Measurements from ENCODE around the gene MYRF. TPM values are rescaled to one million over a fixed set of nuclear protein-coding genes. Genes with fewer than 3 reads are reported as not detected.

MYRF gene
- total RNA-seq, 1 experiment from 2014 or later = 5.0 TPM

- DNase-seq (ENCODE audit: low read depth) = peak; percentile 94
Observed at GRCh38 chr11:61816736-61817455, 64.5 kb downstream of the MYRF start, which contains the start of gene FADS1. Gene FADS1, minus strand, starts transcription at chr11:61817003. Its CDS starts 74 bp downstream, at chr11:61816929.

- DNase-seq (ENCODE audit: low read depth) = no peak
Observed at GRCh38 chr11:61817471-61818202, 65.2 kb downstream of the MYRF start.

GRCh38 chr11:61820174-61820573, 67.7 kb downstream of the MYRF start:
- peak; percentile 65 for DNase-seq (ENCODE audit: low read depth)

DNA sequence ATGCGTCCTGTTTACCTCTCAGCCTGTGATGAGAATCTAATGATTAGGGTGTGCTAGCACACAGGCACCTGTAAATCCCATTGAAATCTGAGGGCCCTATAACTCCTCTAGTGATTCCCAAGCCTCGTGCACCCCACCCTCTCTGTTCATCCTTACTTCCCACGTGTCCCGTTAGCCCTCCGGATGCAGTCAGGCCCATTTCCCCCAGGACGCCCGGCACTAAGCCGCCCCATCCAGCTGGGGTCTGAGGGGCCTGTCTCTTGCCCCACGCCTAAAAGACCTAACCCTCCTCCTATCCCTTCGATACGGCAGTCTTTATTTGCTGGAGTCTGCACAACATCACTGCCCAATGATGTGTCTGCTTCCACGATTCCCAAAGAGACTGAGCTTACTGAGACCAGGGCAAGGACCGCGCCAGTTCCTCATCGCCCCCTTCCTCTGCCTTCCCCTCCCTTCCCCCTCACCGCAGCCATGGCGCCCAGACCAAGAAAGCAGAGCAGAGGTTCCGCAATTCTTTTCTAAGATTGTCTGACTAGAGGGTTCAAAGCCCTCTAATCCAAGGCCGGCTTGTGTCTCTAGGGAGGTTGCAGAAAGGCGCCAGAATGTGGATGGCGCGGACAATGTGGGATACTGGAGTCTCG, 74.6 kb downstream of the MYRF start:
- no peak for DNase-seq (ENCODE audit: low read depth)

DNA sequence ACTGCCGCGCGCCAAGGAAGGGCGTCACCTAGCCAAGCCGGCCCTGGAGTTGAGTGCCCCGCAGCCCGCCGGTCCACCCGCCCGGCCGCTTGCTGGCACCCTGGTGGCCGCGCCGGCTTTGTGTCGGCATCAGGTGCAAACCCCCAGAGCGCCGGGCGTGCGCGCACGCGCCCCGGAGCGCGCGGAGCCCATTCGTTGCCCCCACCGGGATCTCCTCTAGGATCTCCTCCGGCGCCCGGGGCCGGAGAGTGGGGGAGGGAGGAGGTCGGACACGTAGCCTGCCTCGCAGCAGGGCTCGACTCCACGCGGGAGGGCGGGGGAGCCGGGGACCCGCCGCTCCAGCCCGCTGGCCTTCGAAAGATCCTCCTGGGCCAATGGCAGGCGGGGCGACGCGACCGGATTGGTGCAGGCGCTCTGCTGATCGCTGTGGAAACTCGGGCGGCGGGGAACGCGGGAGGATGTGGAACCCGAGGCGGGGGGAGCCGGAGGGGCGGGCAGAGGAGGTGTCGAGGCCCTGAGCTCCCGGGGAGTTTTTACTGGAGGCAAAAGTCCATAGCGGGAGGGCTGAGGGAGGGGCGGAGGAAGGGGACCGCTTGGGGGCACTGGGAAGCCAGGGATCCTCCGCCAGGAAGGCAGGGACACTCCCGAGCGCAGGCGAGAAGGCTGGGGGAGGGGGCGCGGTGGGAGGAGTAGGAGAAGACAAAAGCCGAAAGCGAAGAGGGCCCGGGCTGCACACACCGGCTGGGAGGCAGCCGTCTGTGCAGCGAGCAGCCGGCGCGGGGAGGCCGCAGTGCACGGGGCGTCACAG, 75.3 kb downstream of the MYRF start, which contains the start of gene FADS2:
Gene FADS2, plus strand, starts transcription at position 730 of the 808 bp plus-strand sequence. CDS start 91 bp downstream, outside the sequence.
- DNase-seq (ENCODE audit: low read depth) = peak; percentile 94

- DNase-seq (ENCODE audit: low read depth) = no peak
Observed at GRCh38 chr11:61828379-61828628, 75.9 kb downstream of the MYRF start.

- peak; percentile 42 for DNase-seq (ENCODE audit: low read depth)
Observed at GRCh38 chr11:61828629-61829407, 76.4 kb downstream of the MYRF start.

GRCh38 chr11:61829806-61830205, 77.4 kb downstream of the MYRF start:
- no peak for DNase-seq (ENCODE audit: low read depth)

GRCh38 chr11:61830237-61831105, 78.0 kb downstream of the MYRF start:
- DNase-seq (ENCODE audit: low read depth) = no peak

- DNase-seq (ENCODE audit: low read depth) = no peak
Observed at GRCh38 chr11:61832207-61832606, 79.8 kb downstream of the MYRF start.

- DNase-seq (ENCODE audit: low read depth) = no peak
Observed at GRCh38 chr11:61832754-61833153, 80.3 kb downstream of the MYRF start.

GRCh38 chr11:61833471-61833870, 81.0 kb downstream of the MYRF start:
- no peak for DNase-seq (ENCODE audit: low read depth)

- DNase-seq (ENCODE audit: low read depth) = no peak
Observed at GRCh38 chr11:61833926-61834277, 81.5 kb downstream of the MYRF start.

GRCh38 chr11:61834278-61835048, 82.0 kb downstream of the MYRF start:
- peak; percentile 87 for DNase-seq (ENCODE audit: low read depth)

DNA sequence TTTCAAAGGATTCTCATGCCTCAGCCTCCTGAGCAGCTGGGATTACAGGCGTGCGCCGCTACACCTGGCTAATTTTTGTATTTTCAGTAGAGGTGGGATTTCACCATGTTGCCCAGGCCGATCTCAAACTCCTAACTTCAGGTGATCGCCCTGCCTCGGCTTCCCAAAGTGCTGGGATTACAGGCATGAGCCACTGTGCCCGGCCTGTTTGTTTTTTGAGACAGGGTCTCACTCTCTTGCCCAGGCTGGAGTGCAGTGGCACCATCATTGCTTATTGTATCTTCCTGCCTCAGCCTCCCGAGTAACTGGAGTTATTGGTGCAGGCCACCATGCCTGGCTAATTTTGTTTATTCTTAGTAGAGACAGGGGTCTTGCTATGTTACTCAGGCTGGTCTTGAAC, 83.8 kb downstream of the MYRF start:
- DNase-seq (ENCODE audit: low read depth) = no peak

- no peak for DNase-seq (ENCODE audit: low read depth)
Observed at GRCh38 chr11:61837411-61838005, 85.1 kb downstream of the MYRF start.
